ENCODE data around the gene TSPAN3.

TSPAN3 gene

DNA sequence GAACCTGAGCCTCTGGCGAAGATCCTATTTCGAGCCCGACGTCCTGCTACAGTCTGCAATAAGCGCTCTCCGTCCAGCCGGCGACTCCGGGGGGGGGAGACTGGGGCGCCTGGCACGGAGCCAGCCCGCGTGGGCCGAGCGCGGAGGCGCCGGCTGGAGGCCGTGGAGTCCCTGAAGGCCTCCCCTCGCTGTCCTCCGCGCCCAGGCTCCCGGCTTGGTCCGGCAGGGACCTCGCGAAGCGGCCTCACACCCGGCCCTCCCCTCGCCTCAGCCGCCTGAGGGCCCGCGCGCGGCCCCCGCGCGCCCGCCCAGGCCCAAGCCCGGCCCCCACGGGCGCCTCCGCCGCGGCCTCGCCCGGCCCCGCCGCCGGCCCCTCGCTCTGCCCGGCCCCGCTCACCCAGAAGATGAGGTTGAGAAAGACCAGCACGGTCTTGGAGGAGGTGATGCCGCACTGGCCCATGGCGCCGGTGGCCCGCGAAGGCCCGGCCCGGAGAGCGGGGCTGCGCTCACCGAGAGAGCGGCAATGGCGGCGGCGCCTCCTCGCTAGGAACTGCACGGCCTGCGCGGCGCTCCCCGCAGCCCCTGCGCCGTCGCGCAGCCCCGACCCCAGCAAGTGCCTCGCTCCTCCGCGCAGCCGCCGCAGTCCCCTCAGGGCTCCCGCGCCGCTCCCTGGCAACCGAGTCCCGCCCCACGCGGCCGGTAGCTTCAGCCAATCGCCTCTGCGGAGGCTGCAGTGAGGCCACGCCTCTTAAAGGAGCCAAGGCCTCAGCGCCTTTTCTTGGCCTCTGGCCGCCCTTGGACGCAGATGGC is at the start of gene TSPAN3:
TSS of gene TSPAN3 (minus strand) at position 615 of the 810 bp plus-strand sequence. CDS start at position 460, 155 bp downstream.
- DNase-seq, result peak; percentile 87 to 95

DNA sequence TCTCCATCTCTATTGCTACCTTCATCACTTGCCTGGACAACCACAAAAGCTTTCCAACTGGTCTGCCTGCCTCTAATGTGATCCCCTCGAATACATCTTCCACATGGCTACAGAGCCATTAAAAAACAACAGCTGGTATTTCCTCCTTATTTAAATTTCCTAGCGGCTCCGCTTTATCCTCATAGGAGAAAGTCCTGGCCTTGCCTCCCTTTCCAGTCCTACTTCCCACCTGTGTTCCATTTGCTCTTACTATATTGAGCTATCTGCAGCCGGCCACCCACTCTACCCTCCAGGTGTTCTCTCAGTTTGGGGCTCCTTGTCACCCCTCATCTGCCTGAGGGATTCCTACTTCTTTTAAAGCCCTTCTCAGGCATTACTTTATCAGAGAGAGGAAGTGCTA is 49.7 kb upstream of the TSPAN3 start:
- DNase-seq, result no peak

DNA sequence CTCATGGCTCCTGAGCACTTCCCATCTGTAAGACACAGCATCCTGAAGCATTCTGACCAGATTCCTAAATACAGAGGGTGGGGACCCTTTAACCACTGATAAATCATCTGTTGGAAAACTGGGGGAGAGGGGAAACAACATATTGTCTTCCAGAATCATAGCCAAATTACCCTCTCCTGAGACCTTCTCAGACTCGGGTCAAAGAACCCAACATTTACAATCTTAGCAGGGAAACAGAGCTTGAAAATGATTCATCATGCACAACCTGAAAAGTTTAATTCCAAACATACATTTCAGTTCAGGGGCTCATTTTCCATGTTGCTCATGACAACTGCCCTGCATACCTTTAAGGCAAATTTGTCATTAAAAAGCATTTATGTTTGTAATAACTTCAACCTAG is 48.5 kb upstream of the TSPAN3 start:
- no peak for DNase-seq

DNA sequence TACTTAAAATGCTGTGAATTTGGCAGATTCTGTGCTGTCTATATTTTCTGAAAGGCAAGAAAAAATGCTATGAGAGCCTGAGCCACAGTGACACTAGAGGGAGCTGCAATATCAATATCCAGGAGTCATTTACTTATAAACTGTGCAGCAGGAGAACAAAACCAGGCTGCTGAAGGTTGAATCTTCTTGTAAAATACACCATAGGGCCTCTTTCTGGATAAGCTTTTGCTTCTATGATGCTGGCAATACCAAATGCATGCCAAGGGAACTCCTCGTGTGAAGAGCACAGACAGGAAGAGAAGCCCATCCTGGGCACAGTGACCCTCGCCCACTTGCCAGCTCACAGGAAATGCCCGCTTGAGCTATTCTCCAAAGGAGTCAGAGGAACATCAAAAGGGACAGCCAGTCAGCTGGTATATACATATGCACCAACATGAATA is 48.0 kb upstream of the TSPAN3 start:
- DNase-seq, result peak; percentile 20 to 51

DNA sequence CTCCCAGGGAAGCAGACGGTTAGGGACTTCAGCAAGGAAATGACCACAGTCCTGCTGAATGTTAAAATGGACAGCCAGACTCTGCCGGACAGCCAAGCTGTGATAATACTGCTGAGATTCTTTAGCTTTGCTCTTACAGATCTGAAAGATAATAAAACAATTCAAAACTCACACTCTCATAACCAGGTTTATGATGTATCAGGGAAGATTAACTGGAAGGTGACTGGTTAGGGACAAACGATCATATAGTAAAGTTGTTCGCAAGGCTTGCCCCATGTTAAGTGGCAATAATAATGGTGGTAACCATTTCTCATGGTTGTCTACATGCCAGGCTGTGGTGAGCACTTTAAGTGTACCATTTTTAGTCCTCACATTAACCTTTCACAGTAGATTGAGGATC is 44.3 kb upstream of the TSPAN3 start:
- DNase-seq, result no peak

DNA sequence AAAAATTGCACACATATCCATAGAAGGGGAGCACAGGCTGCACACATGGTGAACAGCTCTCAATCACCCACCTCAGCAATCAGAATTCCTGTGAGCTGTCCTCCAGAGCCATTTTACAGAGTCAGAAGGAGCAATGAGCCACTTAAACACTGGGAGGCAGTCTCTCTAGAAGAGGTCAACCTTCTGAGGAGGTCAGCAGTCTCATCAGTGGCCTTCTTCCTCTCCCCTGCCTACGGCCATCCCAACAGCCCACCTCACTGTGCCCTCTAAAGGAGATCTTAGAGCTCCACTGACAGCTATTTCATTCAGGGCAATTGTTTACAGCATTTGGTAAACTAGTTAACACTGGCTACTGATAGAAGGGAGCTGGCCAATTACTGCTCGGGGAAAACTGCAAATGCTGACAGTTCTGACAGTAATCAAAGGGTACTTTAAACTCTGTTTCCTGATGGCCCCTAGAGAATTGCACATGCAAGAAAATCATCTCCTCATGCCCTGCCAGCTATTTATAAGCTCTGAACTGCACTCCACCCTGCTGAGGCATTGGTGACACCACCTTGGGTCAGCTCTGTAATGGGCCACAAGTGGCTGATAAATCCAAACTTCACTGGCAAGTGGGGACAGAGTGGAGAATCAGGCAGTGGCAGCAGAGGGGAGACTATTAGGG is 42.1 kb upstream of the TSPAN3 start:
- no peak for DNase-seq

DNA sequence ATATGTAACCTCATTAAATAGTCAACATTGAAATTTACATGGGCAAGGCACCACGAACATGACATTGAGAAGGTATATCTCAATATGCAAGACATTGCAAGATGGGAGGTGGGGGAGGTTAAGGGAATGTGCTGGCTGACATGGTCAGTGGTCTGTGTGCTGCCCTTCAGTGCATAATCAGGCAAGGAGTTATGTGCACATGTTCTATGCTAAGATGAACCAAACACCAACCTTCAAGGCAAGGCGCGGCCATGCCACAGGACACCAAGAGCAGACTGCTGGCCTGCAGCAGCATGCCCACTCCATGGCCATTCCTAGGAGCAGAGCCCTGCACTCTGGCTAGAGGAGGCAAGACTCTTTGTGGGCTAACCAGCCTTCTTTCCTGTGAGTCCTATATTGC is 40.9 kb upstream of the TSPAN3 start:
- no peak for DNase-seq

DNA sequence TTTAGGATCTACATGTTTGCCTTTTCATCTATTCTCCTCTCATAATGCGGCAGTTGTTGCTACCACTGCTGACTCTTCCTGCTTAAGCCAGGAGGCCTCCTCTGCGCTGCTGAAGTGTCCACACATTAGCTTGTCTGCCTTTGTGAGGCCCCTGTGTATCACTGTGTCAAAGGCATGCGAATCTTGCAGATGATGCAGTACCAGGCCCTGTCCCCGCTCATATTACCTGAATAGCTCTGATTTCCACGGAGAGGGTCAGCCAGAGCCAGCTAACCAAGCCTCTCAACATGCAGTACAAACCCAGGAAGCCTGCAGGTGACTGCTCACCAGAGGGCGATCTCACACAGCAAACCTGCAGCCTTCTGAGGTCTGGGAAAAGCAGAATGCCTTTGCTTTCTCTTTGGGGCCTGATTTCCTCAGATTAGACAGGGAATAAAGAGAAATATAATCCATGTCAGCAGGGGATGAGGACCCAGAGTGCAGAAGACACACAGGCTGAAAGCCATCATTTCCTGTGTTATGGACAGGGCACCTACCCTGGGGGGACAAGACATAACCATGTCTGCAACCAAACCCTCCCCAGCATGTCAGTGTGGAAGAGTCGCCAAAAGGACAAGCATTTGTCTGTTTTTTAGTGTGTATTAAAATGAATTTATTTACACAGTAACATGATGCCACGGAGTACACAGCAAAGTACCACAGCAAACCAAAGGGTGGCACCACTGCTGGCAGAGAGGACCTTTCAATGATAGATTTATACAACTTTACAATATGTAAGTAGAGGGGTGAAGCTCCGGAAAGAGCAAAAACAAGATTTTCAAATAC is 36.8 kb upstream of the TSPAN3 start:
- DNase-seq, result peak; percentile 40 to 64

DNA sequence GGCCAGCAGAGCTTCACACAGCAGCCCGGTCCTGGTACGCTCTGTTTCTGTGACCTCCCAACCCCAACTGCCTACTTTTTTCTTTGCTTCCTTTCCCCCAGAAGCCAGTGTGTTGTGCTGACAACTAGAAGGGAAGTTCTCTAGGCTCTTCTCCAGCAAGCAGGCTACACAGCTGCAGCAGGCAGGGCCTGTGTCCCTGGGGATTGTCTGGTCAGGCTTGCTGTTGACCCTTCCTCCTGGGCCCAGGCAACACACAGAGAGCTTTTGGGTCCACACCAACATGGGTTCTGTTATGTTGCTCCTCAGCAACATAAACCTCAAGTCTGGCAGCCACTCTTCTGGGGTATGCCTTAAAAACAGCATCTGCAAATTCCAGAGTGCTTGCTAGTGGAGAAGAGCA is 36.2 kb upstream of the TSPAN3 start:
- DNase-seq, result no peak

DNA sequence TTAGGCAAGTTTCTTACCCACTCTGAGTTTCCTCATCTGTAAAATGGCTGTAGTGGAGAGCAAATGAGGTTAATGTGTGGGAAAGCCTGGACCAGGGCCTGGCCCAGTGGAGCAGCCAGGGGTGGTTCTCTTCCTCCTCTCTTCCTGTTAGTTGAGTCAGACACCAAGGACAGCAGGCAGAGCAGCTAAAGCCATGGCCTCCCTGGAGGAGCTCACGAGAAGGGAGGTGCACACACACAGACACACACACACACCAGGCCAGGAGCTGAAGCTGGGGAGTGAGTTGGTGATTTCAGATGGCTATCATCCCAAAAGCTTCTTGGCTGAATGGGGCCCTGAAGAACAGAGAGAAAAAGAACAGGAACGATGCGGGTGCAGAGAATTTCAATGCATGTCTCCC is 33.2 kb upstream of the TSPAN3 start:
- no peak for DNase-seq

DNA sequence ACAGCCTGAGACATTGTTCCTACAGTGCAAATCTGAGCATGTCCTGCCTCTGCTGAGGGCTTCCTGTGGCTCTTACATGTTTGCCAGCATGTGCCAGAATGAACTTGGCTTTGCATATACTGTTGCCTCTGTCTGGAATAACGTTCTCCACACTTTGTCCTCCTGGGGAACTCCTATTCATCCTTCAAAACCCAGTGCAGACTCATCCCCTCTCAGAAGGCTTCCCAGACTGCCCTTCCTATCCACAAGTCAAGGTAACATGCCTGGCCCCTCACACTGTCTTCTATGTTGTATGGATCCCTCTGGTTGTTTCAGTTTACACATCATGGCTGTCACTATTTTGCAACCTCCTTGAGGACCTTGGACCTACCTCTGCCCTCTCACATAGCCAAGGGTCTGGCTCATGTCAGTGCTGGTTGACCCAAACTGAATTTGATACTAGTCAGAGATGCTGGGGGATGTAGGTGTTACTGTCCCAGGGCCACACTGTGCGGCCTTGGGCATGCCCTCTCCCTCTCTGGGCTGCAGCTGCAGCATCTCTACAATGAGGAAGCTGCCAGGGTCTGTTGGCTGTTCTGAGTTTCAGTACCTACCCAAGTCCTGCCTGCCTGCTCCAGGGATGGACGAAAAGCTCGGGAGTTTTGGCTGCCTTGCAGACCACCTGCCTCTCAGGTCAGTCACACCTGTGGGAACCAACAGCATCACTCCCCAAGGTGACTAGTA is 29.0 kb upstream of the TSPAN3 start:
- no peak for DNase-seq

DNA sequence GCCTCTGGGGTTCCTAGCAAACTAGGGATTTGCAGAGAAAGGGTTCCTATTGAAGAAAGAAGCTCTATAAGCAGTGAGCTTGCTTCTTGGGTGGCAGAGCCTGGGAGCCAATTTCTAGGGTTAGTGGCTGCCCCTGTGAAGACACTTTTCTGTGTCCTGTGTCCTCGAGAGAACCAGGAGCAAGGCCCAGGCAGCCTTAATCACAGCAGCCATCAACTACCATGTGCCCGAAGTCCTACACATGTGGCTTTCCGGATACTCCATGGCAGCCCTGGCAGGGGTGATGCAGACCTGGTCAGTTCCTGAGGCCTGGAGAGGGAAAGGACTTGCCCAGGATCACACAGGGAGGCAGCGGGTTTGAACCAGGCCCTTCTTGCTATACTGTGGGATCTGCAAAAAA is 27.7 kb upstream of the TSPAN3 start:
- DNase-seq, result no peak

DNA sequence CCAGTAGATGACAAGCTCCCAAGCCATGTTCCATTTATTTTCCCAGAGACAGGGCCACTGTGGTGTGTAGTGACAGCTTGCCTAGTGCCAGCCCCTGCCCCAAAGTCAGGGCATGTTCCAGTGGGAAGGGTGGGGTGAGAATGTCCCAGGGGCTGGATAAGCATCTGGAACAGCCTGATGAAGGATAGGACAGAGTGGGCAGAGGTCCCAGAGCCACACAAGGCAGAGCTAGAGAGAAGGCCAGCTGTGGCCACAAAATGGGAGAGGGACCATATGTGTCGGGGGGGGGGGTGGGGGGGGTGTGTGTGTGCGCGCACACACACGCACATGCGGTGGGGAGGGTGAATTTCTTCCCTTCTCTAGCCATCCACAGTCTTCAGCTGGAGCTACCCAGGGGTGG is 27.0 kb upstream of the TSPAN3 start:
- DNase-seq, result no peak

DNA sequence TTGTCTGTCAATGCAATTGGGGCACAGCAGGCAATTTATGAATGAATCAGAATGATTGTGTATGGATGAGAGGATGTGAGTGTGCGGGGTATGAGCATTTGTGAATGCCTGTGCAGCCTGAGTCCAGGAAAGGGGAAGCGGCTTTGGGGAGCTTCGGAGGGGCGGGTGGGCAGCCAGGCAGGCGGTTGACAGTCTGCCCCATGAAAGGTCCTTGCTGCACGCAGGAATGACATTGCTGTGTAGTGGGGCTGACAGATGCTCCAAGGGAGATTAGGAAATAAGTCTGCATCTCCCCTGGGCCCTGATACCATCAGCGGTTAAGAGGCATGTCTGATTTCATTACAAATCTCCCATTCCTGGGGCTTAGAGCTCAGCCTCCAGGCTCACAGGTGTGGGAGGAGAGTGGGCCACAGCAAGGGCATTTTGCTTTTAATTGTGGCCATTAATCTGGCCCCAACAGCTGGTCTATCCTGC is 26.4 kb upstream of the TSPAN3 start:
- no peak for DNase-seq

DNA sequence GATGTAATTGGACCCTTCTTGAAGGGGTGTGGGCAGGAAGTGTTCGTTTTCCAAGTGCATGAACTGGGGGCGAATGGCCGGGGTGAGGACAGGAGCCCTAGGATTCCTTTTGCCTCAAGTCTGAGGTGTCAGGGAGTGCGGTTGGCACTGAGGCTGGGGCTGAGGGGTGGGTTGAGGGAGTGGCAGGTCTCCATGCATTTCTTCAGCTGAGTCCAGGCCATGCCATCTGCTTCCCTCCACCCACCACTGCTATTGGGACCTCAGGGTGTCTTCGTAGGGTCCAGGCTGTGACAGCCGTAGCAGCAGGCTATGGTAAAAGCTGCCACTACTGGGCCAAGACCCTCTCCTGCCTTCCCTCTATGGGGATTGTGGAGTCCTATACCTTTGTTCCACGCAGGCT is 25.6 kb upstream of the TSPAN3 start:
- no peak for DNase-seq

DNA sequence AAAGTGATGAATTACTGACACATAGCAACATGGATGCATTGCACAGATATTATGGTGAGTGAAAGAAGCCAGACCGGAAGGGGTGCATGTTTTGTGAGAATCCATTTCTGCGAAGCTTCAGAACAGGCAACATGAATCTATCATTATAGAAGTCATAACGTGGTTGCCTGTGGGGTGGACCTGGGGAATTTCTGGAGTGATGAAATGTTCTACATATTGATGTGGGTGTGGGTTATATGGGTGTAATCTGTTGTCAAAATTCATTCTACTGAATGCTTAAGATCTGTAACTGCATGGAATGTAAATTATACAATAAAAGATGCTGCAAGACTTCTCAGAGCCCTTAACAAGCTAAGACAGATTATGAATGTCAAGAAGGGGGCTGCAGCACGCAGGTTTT is 25.2 kb upstream of the TSPAN3 start:
- DNase-seq, result no peak

DNA sequence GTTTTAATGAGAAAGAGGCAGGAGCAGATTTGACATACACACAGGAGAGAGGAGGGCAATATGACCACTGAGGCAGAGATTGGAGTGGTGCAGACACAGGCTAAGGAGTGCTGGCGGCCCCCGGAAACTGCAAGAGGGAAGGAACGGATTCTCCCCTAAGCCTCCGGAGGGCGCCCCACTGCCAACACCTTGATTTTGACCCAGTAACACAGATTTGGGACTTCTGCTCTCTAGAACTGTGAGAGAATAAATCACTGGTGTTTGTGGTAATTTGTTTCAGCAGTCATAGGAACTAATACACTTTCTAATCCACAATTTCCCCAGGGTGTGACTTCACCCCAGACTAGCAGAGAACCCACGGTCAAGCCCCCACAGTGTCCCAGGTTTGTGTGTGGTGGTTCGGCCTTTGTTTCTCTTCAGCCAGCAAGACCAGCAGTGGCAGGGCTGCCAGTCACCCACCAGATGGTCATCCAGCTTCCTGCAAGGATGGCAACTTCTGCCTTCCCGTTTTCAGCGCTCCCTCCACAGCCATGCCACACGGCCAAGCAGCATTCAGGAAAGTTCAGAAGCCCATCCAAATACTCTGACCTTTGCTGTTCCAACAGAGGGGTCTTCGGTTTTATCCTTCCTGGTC is 23.6 kb upstream of the TSPAN3 start:
- no peak for DNase-seq

DNA sequence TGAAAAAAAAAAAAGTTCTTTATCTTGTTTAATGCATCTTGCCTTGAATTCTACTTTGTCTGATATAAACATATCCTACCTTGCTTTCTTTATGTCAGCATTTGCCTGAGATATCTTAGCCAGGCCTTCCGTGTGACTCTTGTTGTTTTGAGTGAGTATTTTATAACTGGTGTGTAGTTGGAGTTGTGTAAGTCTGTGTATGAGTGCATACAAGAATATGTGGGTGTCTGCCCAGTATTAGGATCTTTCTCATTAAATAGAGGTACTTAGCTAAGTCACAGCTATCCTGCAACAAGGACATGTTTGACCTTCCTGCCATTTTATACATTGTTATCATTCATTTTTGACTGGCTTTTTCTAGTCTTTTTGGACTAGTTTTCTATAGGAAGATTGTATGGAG is 22.5 kb upstream of the TSPAN3 start:
- no peak for DNase-seq

DNA sequence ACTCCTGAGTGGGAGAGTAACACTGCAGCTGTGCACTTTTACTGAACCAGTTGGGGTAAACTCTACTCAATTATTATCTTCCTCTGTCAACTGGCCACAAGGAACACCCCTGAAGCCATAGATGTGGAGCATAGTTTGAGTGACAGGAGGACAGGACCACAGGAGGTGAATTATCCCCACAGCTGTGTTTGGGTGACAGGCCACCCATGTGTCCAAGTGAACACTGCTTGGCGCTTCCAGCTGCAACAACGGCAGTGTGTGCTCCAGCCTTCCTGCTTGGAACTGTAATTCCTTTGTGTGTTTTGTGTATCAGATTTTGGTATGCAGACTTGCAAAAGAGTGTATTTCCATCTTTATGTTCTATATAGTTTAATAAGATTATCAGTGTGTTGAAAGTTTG is 20.2 kb upstream of the TSPAN3 start:
- DNase-seq, result no peak

DNA sequence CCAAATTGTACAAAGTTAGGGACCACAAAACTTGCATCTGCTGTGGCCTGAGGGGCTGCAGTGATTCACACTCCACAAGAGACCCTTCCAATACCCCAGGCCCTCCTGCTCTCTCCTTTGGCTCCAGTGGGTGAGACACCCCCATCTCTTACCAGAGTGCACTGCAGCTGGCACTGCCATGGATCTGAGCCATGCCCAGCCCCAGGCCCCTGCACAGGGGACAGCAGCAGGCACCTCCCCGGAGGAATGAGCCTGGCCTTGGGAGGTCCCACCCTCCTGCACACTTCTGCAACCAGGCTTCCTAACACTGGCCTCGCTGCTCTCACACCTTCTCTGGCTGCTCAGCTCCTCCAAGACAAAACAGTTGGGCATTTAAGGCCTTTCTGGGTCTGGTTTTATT is 16.3 kb upstream of the TSPAN3 start:
- DNase-seq, result no peak

DNA sequence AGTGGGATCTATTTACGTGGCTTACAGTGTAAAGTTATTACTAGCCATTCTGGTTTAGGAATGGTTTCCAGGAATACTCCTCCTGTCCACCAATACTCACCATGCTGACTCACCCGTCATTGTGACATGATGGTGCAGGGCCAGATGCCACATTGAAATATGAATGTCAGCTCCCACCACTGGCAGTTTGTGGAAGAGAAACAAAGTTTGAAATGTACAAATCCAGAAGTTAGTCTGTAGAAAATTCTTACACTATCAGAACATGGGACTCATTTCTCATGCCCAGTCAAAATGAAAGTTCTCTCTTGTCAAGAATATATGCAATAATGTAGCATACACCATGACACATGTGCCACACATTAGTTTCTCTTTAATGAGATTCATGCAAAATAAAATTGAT is 14.4 kb upstream of the TSPAN3 start:
- no peak for DNase-seq

DNA sequence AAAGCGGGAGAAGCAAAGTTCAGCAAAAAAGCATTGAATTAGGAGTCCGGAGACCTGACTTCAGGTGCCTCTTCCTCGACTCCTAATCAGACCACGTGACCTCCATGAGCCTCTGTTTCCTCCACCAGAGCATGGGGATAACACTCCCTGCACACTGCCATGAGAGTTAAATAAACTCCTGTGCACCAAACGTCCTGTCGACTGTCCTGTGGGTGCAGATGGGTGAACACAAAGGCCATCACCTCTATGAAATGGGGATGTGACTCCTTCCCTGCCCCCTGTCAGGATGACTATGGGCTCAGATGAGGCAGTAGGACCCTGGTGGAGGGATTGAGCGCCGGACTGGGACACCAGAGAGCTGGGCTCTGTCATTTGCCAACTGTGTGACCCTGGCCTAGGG is 13.5 kb upstream of the TSPAN3 start:
- DNase-seq, result no peak
